ENCODE data around the gene EML1. TPM values are rescaled to one million over a fixed set of nuclear protein-coding genes. Genes with fewer than 3 reads are reported as not detected.

EML1 gene
- polyA plus RNA-seq, 2 donors, result 3.1 to 4.4 TPM

GRCh38 chr14:99883866-99884650 lies 90.8 kb downstream of the EML1 start:
- Histone ChIP-seq H3K36me3 (ENCODE audit: control insufficient read depth in 2 of 2, insufficient read depth in 2 of 2, low read length in 1 of 2) (no peaks in the 10 kb centered on the region), H3K9me3 (ENCODE audit: control insufficient read depth in 2 of 2, insufficient read depth in 1 of 2, low read depth in 1 of 2, low read length in 1 of 2) (no peaks in the 10 kb centered on the region), H3K4me1 (ENCODE audit: control insufficient read depth in 2 of 2, insufficient read depth in 2 of 2, low read length in 1 of 2) (no peaks in the 10 kb centered on the region), H3K4me3 (ENCODE audit: low read depth in 1 of 2, low read length in 2 of 2) (no peak overlapping the region), H3K27ac (ENCODE audit: low read depth in 2 of 2, low read length in 1 of 2) (no peak overlapping the region), H3K27me3 (ENCODE audit: control insufficient read depth in 1 of 2, insufficient read depth in 2 of 2, low read length in 2 of 2) (no peaks in the 10 kb centered on the region)
- WGBS, 2 donors, result 85 to 89% methylated on average over 9 of the region's 9 CpGs

DNA sequence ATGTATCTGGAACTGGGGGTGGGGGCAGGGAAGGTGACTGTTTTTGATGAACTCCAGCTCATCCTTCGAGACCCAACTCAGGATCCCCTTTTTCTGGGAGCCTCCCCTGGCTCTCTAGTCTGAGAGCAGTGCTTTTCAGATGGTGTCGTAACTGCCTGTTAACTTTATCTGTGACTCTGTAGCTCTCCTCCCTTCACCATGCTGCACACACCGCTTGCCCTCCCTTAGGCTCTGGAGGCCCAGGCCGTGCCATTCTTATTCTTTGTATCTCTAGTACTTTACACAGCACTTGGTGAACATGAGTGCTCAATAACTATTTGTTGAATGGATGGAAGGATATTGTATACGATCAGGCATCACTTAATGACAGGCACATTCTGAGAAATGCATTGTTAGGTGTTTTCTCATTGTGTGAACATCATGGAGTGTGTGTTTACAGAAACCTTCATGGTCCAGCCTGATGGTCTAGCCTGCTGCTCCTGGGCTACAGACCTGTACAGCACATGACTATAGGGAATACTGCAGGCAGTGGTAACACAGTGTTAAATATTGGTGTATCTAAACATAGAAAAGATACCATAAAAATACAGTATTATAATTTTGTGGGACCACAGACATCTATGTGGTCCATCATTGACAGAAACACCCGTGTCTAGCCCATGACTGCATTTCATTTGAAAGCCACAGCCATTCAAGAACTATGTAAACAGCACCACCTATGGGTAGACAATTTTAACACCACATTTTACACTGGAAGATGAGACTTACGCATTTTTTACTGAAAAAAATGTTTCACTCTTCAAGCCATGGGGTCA lies 91.8 kb downstream of the EML1 start:
- Histone ChIP-seq H3K4me3 (ENCODE audit: low read depth in 1 of 2, low read length in 2 of 2) (no peak overlapping the region), H3K9me3 (ENCODE audit: control insufficient read depth in 2 of 2, insufficient read depth in 1 of 2, low read depth in 1 of 2, low read length in 1 of 2) (no peaks in the 10 kb centered on the region), H3K4me1 (ENCODE audit: control insufficient read depth in 2 of 2, insufficient read depth in 2 of 2, low read length in 1 of 2) (no peaks in the 10 kb centered on the region), H3K36me3 (ENCODE audit: control insufficient read depth in 2 of 2, insufficient read depth in 2 of 2, low read length in 1 of 2) (no peaks in the 10 kb centered on the region), H3K27me3 (ENCODE audit: control insufficient read depth in 1 of 2, insufficient read depth in 2 of 2, low read length in 2 of 2) (no peaks in the 10 kb centered on the region), H3K27ac (ENCODE audit: low read depth in 2 of 2, low read length in 1 of 2) (no peak overlapping the region)
- 51 to 53% methylated on average over 7 of the region's 7 CpGs for WGBS, 2 donors

- WGBS, 2 donors, result 66 to 68% methylated on average over 3 of the region's 3 CpGs
- Histone ChIP-seq H3K4me3 (ENCODE audit: low read depth in 1 of 2, low read length in 2 of 2) (no peak overlapping the region), H3K27me3 (ENCODE audit: control insufficient read depth in 1 of 2, insufficient read depth in 2 of 2, low read length in 2 of 2) (no peaks in the 10 kb centered on the region), H3K9me3 (ENCODE audit: control insufficient read depth in 2 of 2, insufficient read depth in 1 of 2, low read depth in 1 of 2, low read length in 1 of 2) (no peaks in the 10 kb centered on the region), H3K4me1 (ENCODE audit: control insufficient read depth in 2 of 2, insufficient read depth in 2 of 2, low read length in 1 of 2) (no peaks in the 10 kb centered on the region), H3K27ac (ENCODE audit: low read depth in 2 of 2, low read length in 1 of 2) (no peak overlapping the region), H3K36me3 (ENCODE audit: control insufficient read depth in 2 of 2, insufficient read depth in 2 of 2, low read length in 1 of 2) (no peaks in the 10 kb centered on the region)
Observed at GRCh38 chr14:99885649-99885958, 92.4 kb downstream of the EML1 start.

GRCh38 chr14:99887407-99887806 lies 94.2 kb downstream of the EML1 start:
- Histone ChIP-seq H3K4me1 (ENCODE audit: control insufficient read depth in 2 of 2, insufficient read depth in 2 of 2, low read length in 1 of 2) (no peaks in the 10 kb centered on the region), H3K36me3 (ENCODE audit: control insufficient read depth in 2 of 2, insufficient read depth in 2 of 2, low read length in 1 of 2) (no peaks in the 10 kb centered on the region), H3K27me3 (ENCODE audit: control insufficient read depth in 1 of 2, insufficient read depth in 2 of 2, low read length in 2 of 2) (no peaks in the 10 kb centered on the region), H3K27ac (ENCODE audit: low read depth in 2 of 2, low read length in 1 of 2) (no peak overlapping the region), H3K9me3 (ENCODE audit: control insufficient read depth in 2 of 2, insufficient read depth in 1 of 2, low read depth in 1 of 2, low read length in 1 of 2) (no peaks in the 10 kb centered on the region), H3K4me3 (ENCODE audit: low read depth in 1 of 2, low read length in 2 of 2) (no peak overlapping the region)
- 84 to 86% methylated on average over 9 of the region's 9 CpGs for WGBS, 2 donors

GRCh38 chr14:99888149-99888548 lies 94.9 kb downstream of the EML1 start:
- Histone ChIP-seq H3K27ac (ENCODE audit: low read depth in 2 of 2, low read length in 1 of 2) (no peak overlapping the region), H3K4me1 (ENCODE audit: control insufficient read depth in 2 of 2, insufficient read depth in 2 of 2, low read length in 1 of 2) (no peaks in the 10 kb centered on the region), H3K27me3 (ENCODE audit: control insufficient read depth in 1 of 2, insufficient read depth in 2 of 2, low read length in 2 of 2) (no peaks in the 10 kb centered on the region), H3K36me3 (ENCODE audit: control insufficient read depth in 2 of 2, insufficient read depth in 2 of 2, low read length in 1 of 2) (no peaks in the 10 kb centered on the region), H3K9me3 (ENCODE audit: control insufficient read depth in 2 of 2, insufficient read depth in 1 of 2, low read depth in 1 of 2, low read length in 1 of 2) (no peaks in the 10 kb centered on the region), H3K4me3 (ENCODE audit: low read depth in 1 of 2, low read length in 2 of 2) (no peak overlapping the region)
- 76 to 89% methylated on average over 5 of the region's 5 CpGs for WGBS, 2 donors

- Histone ChIP-seq H3K27ac (ENCODE audit: low read depth in 2 of 2, low read length in 1 of 2) (no peak overlapping the region), H3K9me3 (ENCODE audit: control insufficient read depth in 2 of 2, insufficient read depth in 1 of 2, low read depth in 1 of 2, low read length in 1 of 2) (no peaks in the 10 kb centered on the region), H3K36me3 (ENCODE audit: control insufficient read depth in 2 of 2, insufficient read depth in 2 of 2, low read length in 1 of 2) (no peaks in the 10 kb centered on the region), H3K4me1 (ENCODE audit: control insufficient read depth in 2 of 2, insufficient read depth in 2 of 2, low read length in 1 of 2) (no peaks in the 10 kb centered on the region), H3K27me3 (ENCODE audit: control insufficient read depth in 1 of 2, insufficient read depth in 2 of 2, low read length in 2 of 2) (no peaks in the 10 kb centered on the region), H3K4me3 (ENCODE audit: low read depth in 1 of 2, low read length in 2 of 2) (no peak overlapping the region)
- 91 to 93% methylated on average over 11 of the region's 11 CpGs for WGBS, 2 donors
Observed at GRCh38 chr14:99889268-99889667, 96.1 kb downstream of the EML1 start.

GRCh38 chr14:99891266-99891665 lies 98.1 kb downstream of the EML1 start:
- 84 to 85% methylated on average over 2 of the region's 2 CpGs for WGBS, 2 donors
- Histone ChIP-seq H3K4me1 (ENCODE audit: control insufficient read depth in 2 of 2, insufficient read depth in 2 of 2, low read length in 1 of 2) (no peaks in the 10 kb centered on the region), H3K27ac (ENCODE audit: low read depth in 2 of 2, low read length in 1 of 2) (no peak overlapping the region), H3K36me3 (ENCODE audit: control insufficient read depth in 2 of 2, insufficient read depth in 2 of 2, low read length in 1 of 2) (no peaks in the 10 kb centered on the region), H3K9me3 (ENCODE audit: control insufficient read depth in 2 of 2, insufficient read depth in 1 of 2, low read depth in 1 of 2, low read length in 1 of 2) (no peaks in the 10 kb centered on the region), H3K4me3 (ENCODE audit: low read depth in 1 of 2, low read length in 2 of 2) (no peak overlapping the region), H3K27me3 (ENCODE audit: control insufficient read depth in 1 of 2, insufficient read depth in 2 of 2, low read length in 2 of 2) (no peaks in the 10 kb centered on the region)

- no peaks in the 10 kb centered on the region for H3K36me3 ChIP-seq (ENCODE audit: control insufficient read depth in 2 of 2, insufficient read depth in 2 of 2, low read length in 1 of 2)
- no peaks in the 10 kb centered on the region for H3K27me3 ChIP-seq (ENCODE audit: control insufficient read depth in 1 of 2, insufficient read depth in 2 of 2, low read length in 2 of 2)
- WGBS, 2 donors, result 86 to 89% methylated on average over 10 of the region's 10 CpGs
- no peak overlapping the region for H3K4me3 ChIP-seq (ENCODE audit: low read depth in 1 of 2, low read length in 2 of 2)
- no peak overlapping the region for H3K27ac ChIP-seq (ENCODE audit: low read depth in 2 of 2, low read length in 1 of 2)
- no peaks in the 10 kb centered on the region for H3K4me1 ChIP-seq (ENCODE audit: control insufficient read depth in 2 of 2, insufficient read depth in 2 of 2, low read length in 1 of 2)
- H3K9me3 ChIP-seq (ENCODE audit: control insufficient read depth in 2 of 2, insufficient read depth in 1 of 2, low read depth in 1 of 2, low read length in 1 of 2), result no peaks in the 10 kb centered on the region
Observed at GRCh38 chr14:99891900-99892299, 98.7 kb downstream of the EML1 start.

DNA sequence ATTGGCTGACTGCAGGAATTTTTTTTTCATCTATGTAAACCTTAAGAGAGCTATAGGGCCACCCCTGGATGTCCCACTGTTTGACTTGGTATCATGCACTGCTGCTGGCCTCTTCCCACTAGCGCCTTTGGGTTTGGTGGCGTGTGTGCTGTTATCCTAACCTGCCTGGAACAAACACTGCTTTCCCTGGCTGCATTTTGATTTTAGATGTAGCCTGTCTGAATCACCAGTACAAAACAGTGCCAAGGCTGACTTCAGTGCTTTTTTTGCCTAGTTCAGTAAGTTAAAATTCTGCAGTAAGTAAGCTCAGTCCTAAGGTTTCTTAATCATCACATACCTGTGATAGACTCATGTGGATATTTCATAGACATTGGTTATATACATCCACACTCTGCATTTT lies 99.2 kb downstream of the EML1 start:
- 76 to 87% methylated on average over 2 of the region's 2 CpGs for WGBS, 2 donors
- H3K27me3 ChIP-seq (ENCODE audit: control insufficient read depth in 1 of 2, insufficient read depth in 2 of 2, low read length in 2 of 2), result no peaks in the 10 kb centered on the region
- H3K4me1 ChIP-seq (ENCODE audit: control insufficient read depth in 2 of 2, insufficient read depth in 2 of 2, low read length in 1 of 2), result no peaks in the 10 kb centered on the region
- no peak overlapping the region for H3K4me3 ChIP-seq (ENCODE audit: low read depth in 1 of 2, low read length in 2 of 2)
- no peaks in the 10 kb centered on the region for H3K9me3 ChIP-seq (ENCODE audit: control insufficient read depth in 2 of 2, insufficient read depth in 1 of 2, low read depth in 1 of 2, low read length in 1 of 2)
- H3K36me3 ChIP-seq (ENCODE audit: control insufficient read depth in 2 of 2, insufficient read depth in 2 of 2, low read length in 1 of 2), result no peaks in the 10 kb centered on the region
- H3K27ac ChIP-seq (ENCODE audit: low read depth in 2 of 2, low read length in 1 of 2), result no peak overlapping the region

DNA sequence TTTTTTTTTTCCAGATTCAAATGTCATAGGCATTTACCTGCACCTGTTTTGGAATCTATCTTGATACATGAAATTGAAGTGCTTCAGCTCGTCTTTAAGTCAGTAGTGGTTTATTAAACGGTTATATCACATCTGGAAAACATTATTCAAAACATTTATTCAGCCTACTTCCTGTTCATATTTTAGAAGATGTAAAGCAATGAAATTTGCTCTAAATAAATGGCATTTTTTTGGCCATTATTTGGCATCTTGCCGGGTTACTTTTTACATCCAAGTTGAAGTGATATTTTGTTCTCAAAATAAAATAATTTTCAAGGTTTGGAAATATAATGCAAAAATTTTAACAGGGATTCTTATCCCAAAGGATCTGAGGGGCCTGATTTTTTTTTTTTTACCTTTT lies 103.1 kb downstream of the EML1 start:
- Histone ChIP-seq H3K27me3 (ENCODE audit: control insufficient read depth in 1 of 2, insufficient read depth in 2 of 2, low read length in 2 of 2) (no peaks in the 10 kb centered on the region), H3K4me3 (ENCODE audit: low read depth in 1 of 2, low read length in 2 of 2) (no peak overlapping the region), H3K36me3 (ENCODE audit: control insufficient read depth in 2 of 2, insufficient read depth in 2 of 2, low read length in 1 of 2) (no peaks in the 10 kb centered on the region), H3K9me3 (ENCODE audit: control insufficient read depth in 2 of 2, insufficient read depth in 1 of 2, low read depth in 1 of 2, low read length in 1 of 2) (no peaks in the 10 kb centered on the region), H3K4me1 (ENCODE audit: control insufficient read depth in 2 of 2, insufficient read depth in 2 of 2, low read length in 1 of 2) (no peaks in the 10 kb centered on the region), H3K27ac (ENCODE audit: low read depth in 2 of 2, low read length in 1 of 2) (no peak overlapping the region)
- 57 to 67% methylated on average over 3 of the region's 3 CpGs for WGBS, 2 donors
